Liver (tissue), 9 donors: ENCODE results near the gene KRT77. TPM values are rescaled to one million over a fixed set of nuclear protein-coding genes. Genes with fewer than 3 reads are reported as not detected.

Source experiments
- DNase-seq: peaks from one replicate; pipeline ENCODE4 v3.0.0-alpha.2; 2017; ENCODE audit warnings: low spot score
- H3K27ac ChIP-seq, 2 donors: one replicate each; pipeline ENCODE4 v1.7.0; 2013; ENCODE audit warnings: inconsistent platforms in 2 of 2, low read length in 2 of 2, control low read depth in 1 of 2, low read depth in 1 of 2, mild to moderate bottlenecking in 1 of 2
- H3K27me3 ChIP-seq, 4 donors: one replicate each; pipeline versions ENCODE4 v1.6.1 to v1.7.0; 2013; ENCODE audit warnings: low read length in 3 of 4, inconsistent platforms in 1 of 4, mild to moderate bottlenecking in 1 of 4, moderate library complexity in 1 of 4; ENCODE audit not compliant: control insufficient read depth in 4 of 4, insufficient read depth in 4 of 4
- H3K36me3 ChIP-seq, 4 donors: one replicate each; pipeline versions ENCODE4 v1.6.1 to v1.7.0; 2013; ENCODE audit warnings: low read length in 3 of 4, mild to moderate bottlenecking in 3 of 4, low read depth in 1 of 4, moderate library complexity in 1 of 4; ENCODE audit not compliant: control insufficient read depth in 4 of 4, insufficient read depth in 3 of 4
- H3K4me1 ChIP-seq, 4 donors: one replicate each; pipeline versions ENCODE4 v1.6.1 to v1.7.0; 2013; ENCODE audit warnings: low read length in 3 of 4, mild to moderate bottlenecking in 3 of 4, moderate library complexity in 1 of 4; ENCODE audit not compliant: control insufficient read depth in 4 of 4, insufficient read depth in 4 of 4
- H3K4me3 ChIP-seq, 3 donors: one replicate each; pipeline versions ENCODE4 v1.6.1 to v1.7.0; 2013; ENCODE audit warnings: low read length in 3 of 3, control low read depth in 1 of 3, low read depth in 1 of 3, mild to moderate bottlenecking in 1 of 3
- H3K9ac ChIP-seq, 2 donors: one replicate each; pipeline ENCODE4 v1.7.0; 2013; ENCODE audit warnings: low read length in 2 of 2, mild to moderate bottlenecking in 2 of 2, moderate library complexity in 2 of 2, control low read depth in 1 of 2, low read depth in 1 of 2
- H3K9me3 ChIP-seq, 4 donors: one replicate each; pipeline versions ENCODE4 v1.6.1 to v1.7.0; 2013; ENCODE audit warnings: low read length in 3 of 4; ENCODE audit not compliant: control insufficient read depth in 4 of 4
- EGR1 ChIP-seq, 2 donors: IDR thresholded peaks; 2 replicates each; pipeline ENCODE4 v1.6.1; 2016 to 2018; ENCODE audit warnings: antibody characterized with exemption in 2 of 2, low read depth in 2 of 2
- FOXA1 ChIP-seq: IDR thresholded peaks from 2 replicates; pipeline ENCODE4 v1.6.1; 2016; ENCODE audit warnings: antibody characterized with exemption
- GABPA ChIP-seq, 2 donors: IDR thresholded peaks in 1 of 2; conservative IDR thresholded peaks in 1 of 2; 2 replicates each; pipeline ENCODE4 v1.6.1; 2016; ENCODE audit warnings: antibody characterized with exemption in 2 of 2, mild to moderate bottlenecking in 1 of 2, moderate library complexity in 1 of 2
- HNF4A ChIP-seq, 2 donors: conservative IDR thresholded peaks; 2 replicates each; pipeline ENCODE4 v1.6.1; 2016; ENCODE audit warnings: antibody characterized with exemption in 2 of 2, mild to moderate bottlenecking in 2 of 2
- HNF4G ChIP-seq: IDR thresholded peaks from 2 replicates; pipeline ENCODE4 v1.6.1; 2016; ENCODE audit warnings: antibody characterized with exemption
- JUND ChIP-seq, 2 donors: IDR thresholded peaks; 2 replicates each; pipeline ENCODE4 v1.6.1; 2016; ENCODE audit warnings: antibody characterized with exemption in 2 of 2
- NR2F2 ChIP-seq: IDR thresholded peaks from 2 replicates; pipeline ENCODE4 v1.6.1; 2016; ENCODE audit warnings: antibody characterized with exemption
- RAD21 ChIP-seq, 2 donors: IDR thresholded peaks; 2 replicates each; pipeline ENCODE4 v1.6.1; 2016; ENCODE audit warnings: antibody characterized with exemption in 2 of 2, mild to moderate bottlenecking in 2 of 2
- RXRA ChIP-seq, 2 donors: IDR thresholded peaks; 2 replicates each; pipeline ENCODE4 v1.6.1; 2017 to 2018; ENCODE audit warnings: antibody characterized with exemption in 2 of 2, mild to moderate bottlenecking in 1 of 2
- SP1 ChIP-seq: IDR thresholded peaks from 2 replicates; pipeline ENCODE4 v1.6.1; 2018; ENCODE audit warnings: antibody characterized with exemption, mild to moderate bottlenecking
- TAF1 ChIP-seq: conservative IDR thresholded peaks from 2 replicates; pipeline ENCODE4 v1.6.1; 2016; ENCODE audit warnings: antibody characterized with exemption, mild to moderate bottlenecking
- YY1 ChIP-seq: IDR thresholded peaks from 2 replicates; pipeline ENCODE4 v1.6.1; 2016; ENCODE audit warnings: antibody characterized with exemption, mild to moderate bottlenecking
- WGBS: extraction: QIAGEN DNeasy Blood & Tissue Kit; methylation state at CpG from one replicate; pipeline ENCODE4 v1.1.7; 2013; 5-methylcytosine and 5-hydroxymethylcytosine counted together
- polyA plus RNA-seq, 2 donors: library from polyadenylated mRNA; stranded (reverse) in 1 of 2; unstranded in 1 of 2; fragments of 200-250 nt in 1 of 2; fragments of >200 nt in 1 of 2; fragmentation: Nextera tagmentation in 1 of 2; extraction: Ambion mirVana in 1 of 2; gene quantifications; one replicate each; pipeline versions ENCODE4 v1.2.1 to v1.2.3, GENCODE V29; 2013 to 2015
- total RNA-seq, 2 donors: library from RNA; depleted of rRNA; stranded (reverse); fragments of >200 nt; gene quantifications; one replicate each; pipeline ENCODE4 v1.2.3, GENCODE V29; 2014
- TF ChIP-seq, protein P1 (sequence below): IDR thresholded peaks from 2 replicates; pipeline ENCODE4 v1.6.1; 2016; ENCODE audit warnings: antibody characterized with exemption, mild to moderate bottlenecking
- TF ChIP-seq, protein P2 (sequence below): IDR thresholded peaks from 2 replicates; pipeline ENCODE4 v1.6.1; 2016; ENCODE audit warnings: antibody characterized with exemption
- TF ChIP-seq, protein P3 (sequence below): IDR thresholded peaks from 2 replicates; pipeline ENCODE4 v1.6.1; 2016; ENCODE audit warnings: antibody characterized with exemption
- TF ChIP-seq, protein P4 (sequence below): IDR thresholded peaks from 2 replicates; pipeline ENCODE4 v1.6.1; 2016; ENCODE audit warnings: antibody characterized with exemption
- donor health status: healthy.
- donor health status: healthy.
- donor health status: healthy.
- donor health status: healthy.
- donor health status: healthy.

Gene KRT77
- total and polyA plus RNA-seq, 4 donors = not detected

DNA sequence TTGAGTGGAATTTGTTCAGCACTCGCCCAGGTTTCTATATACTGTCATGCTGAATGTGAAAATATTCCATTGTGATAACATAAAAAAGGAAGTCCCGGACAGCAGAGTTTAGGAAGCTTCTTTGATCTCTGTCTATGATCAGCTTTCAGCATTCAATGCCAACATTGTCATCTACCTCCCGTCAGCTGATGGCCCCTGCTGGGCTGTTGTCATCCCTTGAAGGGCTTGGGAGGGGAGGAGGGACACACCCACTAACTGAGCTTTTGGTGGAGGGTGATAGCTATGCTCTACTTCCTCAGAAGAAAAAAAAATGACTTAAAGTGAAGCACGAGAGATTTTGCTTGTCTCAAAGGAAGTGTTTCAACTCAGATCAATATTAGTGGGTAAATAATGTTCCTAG, 4.7 kb upstream of the KRT77 start:
- no peaks in the 10 kb centered on the region for H3K9me3 ChIP-seq
- no peaks in the 10 kb centered on the region for H3K4me1 ChIP-seq
- no peak for DNase-seq
- H3K27ac ChIP-seq = no peak overlapping the region
- WGBS = 71% methylated on average over 4 of the region's 4 CpGs
- TF ChIP-seq RXRA (IDR thresholded peaks at IDR 0.05) (no peak), YY1 (no peak), SP1 (no peak), JUND (IDR thresholded peaks at IDR 0.05) (no peak), NR2F2 (no peak), HNF4G (no peak), RAD21 (IDR thresholded peaks at IDR 0.05) (no peak), HNF4A (conservative IDR thresholded peaks at IDR 0.05) (no peak), TAF1 (no peak), GABPA (IDR thresholded peaks at IDR 0.05 in 1 of 2, conservative IDR thresholded peaks at IDR 0.05 in 1 of 2) (no peak)
- TF ChIP-seq, protein P1, sequence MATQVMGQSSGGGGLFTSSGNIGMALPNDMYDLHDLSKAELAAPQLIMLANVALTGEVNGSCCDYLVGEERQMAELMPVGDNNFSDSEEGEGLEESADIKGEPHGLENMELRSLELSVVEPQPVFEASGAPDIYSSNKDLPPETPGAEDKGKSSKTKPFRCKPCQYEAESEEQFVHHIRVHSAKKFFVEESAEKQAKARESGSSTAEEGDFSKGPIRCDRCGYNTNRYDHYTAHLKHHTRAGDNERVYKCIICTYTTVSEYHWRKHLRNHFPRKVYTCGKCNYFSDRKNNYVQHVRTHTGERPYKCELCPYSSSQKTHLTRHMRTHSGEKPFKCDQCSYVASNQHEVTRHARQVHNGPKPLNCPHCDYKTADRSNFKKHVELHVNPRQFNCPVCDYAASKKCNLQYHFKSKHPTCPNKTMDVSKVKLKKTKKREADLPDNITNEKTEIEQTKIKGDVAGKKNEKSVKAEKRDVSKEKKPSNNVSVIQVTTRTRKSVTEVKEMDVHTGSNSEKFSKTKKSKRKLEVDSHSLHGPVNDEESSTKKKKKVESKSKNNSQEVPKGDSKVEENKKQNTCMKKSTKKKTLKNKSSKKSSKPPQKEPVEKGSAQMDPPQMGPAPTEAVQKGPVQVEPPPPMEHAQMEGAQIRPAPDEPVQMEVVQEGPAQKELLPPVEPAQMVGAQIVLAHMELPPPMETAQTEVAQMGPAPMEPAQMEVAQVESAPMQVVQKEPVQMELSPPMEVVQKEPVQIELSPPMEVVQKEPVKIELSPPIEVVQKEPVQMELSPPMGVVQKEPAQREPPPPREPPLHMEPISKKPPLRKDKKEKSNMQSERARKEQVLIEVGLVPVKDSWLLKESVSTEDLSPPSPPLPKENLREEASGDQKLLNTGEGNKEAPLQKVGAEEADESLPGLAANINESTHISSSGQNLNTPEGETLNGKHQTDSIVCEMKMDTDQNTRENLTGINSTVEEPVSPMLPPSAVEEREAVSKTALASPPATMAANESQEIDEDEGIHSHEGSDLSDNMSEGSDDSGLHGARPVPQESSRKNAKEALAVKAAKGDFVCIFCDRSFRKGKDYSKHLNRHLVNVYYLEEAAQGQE = no peak
- TF ChIP-seq, protein P2, sequence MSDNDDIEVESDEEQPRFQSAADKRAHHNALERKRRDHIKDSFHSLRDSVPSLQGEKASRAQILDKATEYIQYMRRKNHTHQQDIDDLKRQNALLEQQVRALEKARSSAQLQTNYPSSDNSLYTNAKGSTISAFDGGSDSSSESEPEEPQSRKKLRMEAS = no peak
- TF ChIP-seq, protein P3, sequence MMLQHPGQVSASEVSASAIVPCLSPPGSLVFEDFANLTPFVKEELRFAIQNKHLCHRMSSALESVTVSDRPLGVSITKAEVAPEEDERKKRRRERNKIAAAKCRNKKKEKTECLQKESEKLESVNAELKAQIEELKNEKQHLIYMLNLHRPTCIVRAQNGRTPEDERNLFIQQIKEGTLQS = no peak
- H3K27me3 ChIP-seq = peaks cover 0 to 10% (median 1%) of the 10 kb centered on the region in 4 donors
- H3K9ac ChIP-seq = no peak overlapping the region
- no peaks in the 10 kb centered on the region for H3K36me3 ChIP-seq
- H3K4me3 ChIP-seq = no peak overlapping the region

DNA sequence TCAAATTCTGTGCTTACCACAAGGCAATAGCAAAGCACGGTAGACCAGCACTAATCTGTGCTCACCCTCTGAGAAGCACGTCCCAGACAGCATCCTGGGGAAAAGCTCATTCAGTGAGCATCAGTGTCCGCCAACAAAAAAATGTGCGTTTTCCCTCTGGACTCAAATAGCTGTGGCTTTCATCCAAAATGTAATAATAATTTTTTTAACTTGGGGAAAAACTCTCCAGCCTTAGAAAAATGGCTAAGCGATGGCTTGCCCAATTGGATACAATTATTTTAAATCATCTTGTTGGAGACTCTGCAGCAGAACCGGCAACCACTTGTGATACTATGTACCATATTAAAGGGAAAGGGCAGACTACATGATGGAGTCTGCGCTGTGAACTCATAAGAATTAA, 1.1 kb upstream of the KRT77 start:
- Histone ChIP-seq H3K36me3 (no peaks in the 10 kb centered on the region), H3K27ac (no peak overlapping the region), H3K4me3 (no peak overlapping the region), H3K4me1 (no peaks in the 10 kb centered on the region), H3K9ac (no peak overlapping the region), H3K27me3 (peaks cover 0 to 7% (median 0%) of the 10 kb centered on the region in 4 donors), H3K9me3 (no peaks in the 10 kb centered on the region)
- TF ChIP-seq RAD21 (IDR thresholded peaks at IDR 0.05) (no peak), EGR1 (IDR thresholded peaks at IDR 0.05; ENCODE audit: low read depth in 2 of 2) (no peak), FOXA1 (no peak), RXRA (IDR thresholded peaks at IDR 0.05) (no peak), YY1 (no peak)
- TF ChIP-seq, protein P3 = no peak
- TF ChIP-seq, protein P4, sequence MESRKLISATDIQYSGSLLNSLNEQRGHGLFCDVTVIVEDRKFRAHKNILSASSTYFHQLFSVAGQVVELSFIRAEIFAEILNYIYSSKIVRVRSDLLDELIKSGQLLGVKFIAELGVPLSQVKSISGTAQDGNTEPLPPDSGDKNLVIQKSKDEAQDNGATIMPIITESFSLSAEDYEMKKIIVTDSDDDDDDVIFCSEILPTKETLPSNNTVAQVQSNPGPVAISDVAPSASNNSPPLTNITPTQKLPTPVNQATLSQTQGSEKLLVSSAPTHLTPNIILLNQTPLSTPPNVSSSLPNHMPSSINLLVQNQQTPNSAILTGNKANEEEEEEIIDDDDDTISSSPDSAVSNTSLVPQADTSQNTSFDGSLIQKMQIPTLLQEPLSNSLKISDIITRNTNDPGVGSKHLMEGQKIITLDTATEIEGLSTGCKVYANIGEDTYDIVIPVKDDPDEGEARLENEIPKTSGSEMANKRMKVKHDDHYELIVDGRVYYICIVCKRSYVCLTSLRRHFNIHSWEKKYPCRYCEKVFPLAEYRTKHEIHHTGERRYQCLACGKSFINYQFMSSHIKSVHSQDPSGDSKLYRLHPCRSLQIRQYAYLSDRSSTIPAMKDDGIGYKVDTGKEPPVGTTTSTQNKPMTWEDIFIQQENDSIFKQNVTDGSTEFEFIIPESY = no peak
- TF ChIP-seq, protein P2 = no peak
- no peak for DNase-seq
- 79% methylated on average over 7 of the region's 7 CpGs for WGBS
